H9 (cell line): ENCODE measurements around the gene LARGE1. TPM values are rescaled to one million over a fixed set of nuclear protein-coding genes. Genes with fewer than 3 reads are reported as not detected.

Experiments used
- DNase-seq: peaks from one replicate; pipeline ENCODE4 v3.0.0-alpha.2; 2017
- H2AFZ ChIP-seq: one replicate; pipeline ENCODE4 v1.6.1; 2013; ENCODE audit warnings: mild to moderate bottlenecking, low read length, control low read depth, moderate library complexity
- H2AK5ac ChIP-seq: 2 replicates; pipeline ENCODE4 v1.6.1; 2013; ENCODE audit warnings: low read length, control low read depth, mixed read lengths; ENCODE audit not compliant: insufficient read length
- H2BK120ac ChIP-seq: one replicate; pipeline ENCODE4 v1.6.1; 2013; ENCODE audit warnings: low read depth, mild to moderate bottlenecking, low read length, control low read depth, inconsistent platforms; ENCODE audit not compliant: poor library complexity, severe bottlenecking
- H2BK12ac ChIP-seq: 2 replicates; pipeline ENCODE4 v1.6.1; 2013; ENCODE audit warnings: low read length, control low read depth, mixed read lengths, low read depth; ENCODE audit not compliant: insufficient read length
- H2BK15ac ChIP-seq: 2 replicates; pipeline ENCODE4 v1.6.1; 2013; ENCODE audit warnings: low read depth, low read length, control low read depth
- H2BK20ac ChIP-seq: one replicate; pipeline ENCODE4 v1.6.1; 2013; ENCODE audit warnings: low read depth, mild to moderate bottlenecking, low read length, control low read depth, inconsistent platforms; ENCODE audit not compliant: poor library complexity, severe bottlenecking
- H2BK5ac ChIP-seq: 2 replicates; pipeline ENCODE4 v1.6.1; 2013; ENCODE audit warnings: low read length, control low read depth, mixed read lengths; ENCODE audit not compliant: insufficient read length
- H3K14ac ChIP-seq: 2 replicates; pipeline ENCODE4 v1.6.1; 2013; ENCODE audit warnings: low read length, control low read depth; ENCODE audit not compliant: insufficient read depth
- H3K18ac ChIP-seq: 2 replicates; pipeline ENCODE4 v1.6.1; 2013; ENCODE audit warnings: low read depth, mild to moderate bottlenecking, mixed read lengths, low read length, control low read depth; ENCODE audit not compliant: insufficient read length
- H3K23ac ChIP-seq: 2 replicates; pipeline ENCODE4 v1.6.1; 2013; ENCODE audit warnings: low read length, control low read depth, mixed read lengths, low read depth; ENCODE audit not compliant: insufficient read length
- H3K23me2 ChIP-seq: 2 replicates; pipeline ENCODE4 v1.6.1; 2013; ENCODE audit warnings: low read depth, mild to moderate bottlenecking, mixed read lengths, low read length, control low read depth; ENCODE audit not compliant: insufficient read length, poor library complexity, severe bottlenecking
- H3K27ac ChIP-seq: 2 replicates; pipeline ENCODE4 v1.5.1; 2013; ENCODE audit warnings: low read length, control low read depth, mixed read lengths, low read depth; ENCODE audit not compliant: insufficient read length
- H3K27me3 ChIP-seq: 2 replicates; pipeline ENCODE4 v1.6.1; 2013; ENCODE audit warnings: low read length, control low read depth, inconsistent platforms; ENCODE audit not compliant: insufficient read depth
- H3K4ac ChIP-seq: 2 replicates; pipeline ENCODE4 v1.6.1; 2013; ENCODE audit warnings: low read depth, mild to moderate bottlenecking, control low read depth, inconsistent platforms, low read length, moderate library complexity
- H3K4me1 ChIP-seq: 2 replicates; pipeline ENCODE4 v1.6.1; 2013; ENCODE audit warnings: low read length, control low read depth, inconsistent platforms; ENCODE audit not compliant: insufficient read depth
- H3K4me2 ChIP-seq: 2 replicates; pipeline ENCODE4 v1.6.1; 2013; ENCODE audit warnings: low read length, control low read depth, mixed read lengths; ENCODE audit not compliant: insufficient read length, insufficient read depth
- H3K56ac ChIP-seq: 2 replicates; pipeline ENCODE4 v1.6.1; 2013; ENCODE audit warnings: low read depth, mild to moderate bottlenecking, mixed read lengths, low read length, control low read depth; ENCODE audit not compliant: insufficient read length
- H3K79me1 ChIP-seq: 2 replicates; pipeline ENCODE4 v1.6.1; 2013; ENCODE audit warnings: low read depth, mild to moderate bottlenecking, moderate library complexity, low read length, control low read depth, inconsistent platforms; ENCODE audit not compliant: insufficient read depth, poor library complexity, severe bottlenecking
- H3K79me2 ChIP-seq: 2 replicates; pipeline ENCODE4 v1.6.1; 2013; ENCODE audit warnings: low read length, control low read depth, inconsistent platforms; ENCODE audit not compliant: insufficient read depth
- H3K9ac ChIP-seq: 2 replicates; pipeline ENCODE4 v1.6.1; 2013; ENCODE audit warnings: low read length, control low read depth, mixed read lengths; ENCODE audit not compliant: insufficient read length; ENCODE audit errors: extremely low read depth
- H3K9me3 ChIP-seq: one replicate; pipeline ENCODE4 v1.6.1; 2013; ENCODE audit warnings: low read depth, low read length, inconsistent platforms; ENCODE audit not compliant: control insufficient read depth
- H3T11ph ChIP-seq: one replicate; pipeline ENCODE4 v1.6.1; 2013; ENCODE audit warnings: mild to moderate bottlenecking, low read length, control low read depth, inconsistent platforms
- H4K20me1 ChIP-seq: one replicate; pipeline ENCODE4 v1.6.1; 2013; ENCODE audit not compliant: control insufficient read depth, insufficient read length, insufficient read depth
- H4K5ac ChIP-seq: 2 replicates; pipeline ENCODE4 v1.6.1; 2013; ENCODE audit warnings: low read depth, mild to moderate bottlenecking, mixed read lengths, low read length, control low read depth; ENCODE audit not compliant: insufficient read length
- H4K8ac ChIP-seq: replicated peaks from 2 replicates; pipeline ENCODE4 v1.6.1; 2013; ENCODE audit warnings: low read length, control low read depth, mixed read lengths, low read depth; ENCODE audit not compliant: insufficient read length
- H4K91ac ChIP-seq: 2 replicates; pipeline ENCODE4 v1.6.1; 2013; ENCODE audit warnings: low read depth, mild to moderate bottlenecking, moderate library complexity, mixed read lengths, low read length, control low read depth; ENCODE audit not compliant: insufficient read length
- H3K27ac Mint-ChIP-seq, 3 experiments: 2 replicates in 2 of 3; 3 replicates in 1 of 3; pipeline ENCODE4 v1.8.0; 2020 to 2021; ENCODE audit warnings: mixed read lengths in 3 of 3, mild to moderate bottlenecking in 1 of 3, moderate library complexity in 1 of 3
- H3K27me3 Mint-ChIP-seq: 2 replicates; pipeline ENCODE4 v1.8.0; 2021; ENCODE audit warnings: low read depth, mild to moderate bottlenecking, moderate library complexity, mixed read lengths
- H3K36me3 Mint-ChIP-seq, 3 experiments: 2 replicates in 2 of 3; 3 replicates in 1 of 3; pipeline ENCODE4 v1.8.0; 2020 to 2021; ENCODE audit warnings: low read depth in 3 of 3, mixed read lengths in 3 of 3; ENCODE audit not compliant: insufficient read depth in 1 of 3
- H3K4me1 Mint-ChIP-seq, 2 experiments: 2 replicates each; pipeline ENCODE4 v1.8.0; 2020; ENCODE audit warnings: mixed read lengths in 2 of 2
- H3K4me3 Mint-ChIP-seq, 2 experiments: 2 replicates in 1 of 2; 3 replicates in 1 of 2; pipeline ENCODE4 v1.8.0; 2020 to 2021; ENCODE audit warnings: mild to moderate bottlenecking in 2 of 2, mixed read lengths in 2 of 2, moderate library complexity in 1 of 2
- H3K9me3 Mint-ChIP-seq, 2 experiments: 2 replicates in 1 of 2; 3 replicates in 1 of 2; pipeline ENCODE4 v1.8.0; 2020; ENCODE audit warnings: mild to moderate bottlenecking in 2 of 2, mixed read lengths in 2 of 2, moderate library complexity in 1 of 2
- CTCF ChIP-seq: fragments of 200-600 bp; sonication (generic); conservative IDR thresholded peaks from 3 replicates; pipeline ENCODE4 v1.8.0; 2021; ENCODE audit warnings: antibody characterized with exemption, mild to moderate bottlenecking
- WGBS: extraction: QIAGEN DNeasy Blood & Tissue Kit; methylation state at CpG from one replicate; pipeline ENCODE4 v1.1.7; 2013; ENCODE audit warnings: missing lambda C conversion rate, low lambda C conversion rate, mixed read lengths; ENCODE audit not compliant: insufficient read length; ENCODE audit errors: extremely low coverage; 5-methylcytosine and 5-hydroxymethylcytosine counted together
- total RNA-seq: library from RNA; stranded (reverse); gene quantifications from 2 replicates; pipeline ENCODE4 v1.2.1, GENCODE V29; 2021

The LARGE1 gene
- total RNA-seq, 1 experiment from 2014 or later: 43.5 TPM

- Mint-ChIP-seq H3K9me3 (peaks cover 2 to 3% of the 10 kb centered on the region in 2 experiments; a peak in 3 of 5 replicates), H3K27ac (peak overlapping the region in 1 of 3 experiments; percentile 5; a peak in 3 of 7 replicates), H3K4me1 (peaks cover 91 to 93% of the 10 kb centered on the region in 2 experiments), H3K36me3 (peaks cover 7 to 16% (median 14%) of the 10 kb centered on the region in 3 experiments; a peak in 5 of 7 replicates), H3K4me3 (no peak overlapping the region), H3K27me3 (no peaks in the 10 kb centered on the region)
- H3K18ac ChIP-seq: no peak overlapping the region
- H3T11ph ChIP-seq: no peak overlapping the region
- no peak for DNase-seq
- H2AFZ ChIP-seq: no peak overlapping the region
- no peak overlapping the region for H2BK120ac ChIP-seq
- H4K91ac ChIP-seq: no peak overlapping the region
- H3K27me3 ChIP-seq: no peaks in the 10 kb centered on the region
- H3K9me3 ChIP-seq: no peaks in the 10 kb centered on the region
- no peak overlapping the region for H2BK15ac ChIP-seq
- H4K5ac ChIP-seq: no peak overlapping the region
- H4K8ac ChIP-seq: no peak overlapping the region
- no peaks in the 10 kb centered on the region for H3K23me2 ChIP-seq
- no peak overlapping the region for H2BK12ac ChIP-seq
- no peak overlapping the region for H3K23ac ChIP-seq
- H2BK20ac ChIP-seq: no peak overlapping the region
- no peak overlapping the region for H3K9ac ChIP-seq
- H4K20me1 ChIP-seq: no peaks in the 10 kb centered on the region
- H3K14ac ChIP-seq: no peak overlapping the region
- H3K56ac ChIP-seq: no peak overlapping the region
- no peak overlapping the region for H3K4me2 ChIP-seq
- H2BK5ac ChIP-seq: no peak overlapping the region
- WGBS: no CpG with 5 or more reads among the region's 7 CpGs
- no peak overlapping the region for H2AK5ac ChIP-seq
- peaks cover 44% of the 10 kb centered on the region for H3K4me1 ChIP-seq
- TF ChIP-seq CTCF: no peak
- H3K79me2 ChIP-seq: peaks cover 61% of the 10 kb centered on the region
- H3K4ac ChIP-seq: no peak overlapping the region
- peaks cover 13% of the 10 kb centered on the region for H3K79me1 ChIP-seq
- no peak overlapping the region for H3K27ac ChIP-seq
Observed at GRCh38 chr22:33893512-33893911, 26.8 kb downstream of the LARGE1 start.
